Endothelial cell (in vitro differentiated cells): Measurements from ENCODE around the gene ABAT. TPM values are rescaled to one million over a fixed set of nuclear protein-coding genes. Genes with fewer than 3 reads are reported as not detected.

Experiments
- DNase-seq: peaks from one replicate; pipeline ENCODE4 v3.0.0; 2021; ENCODE audit warnings: low spot score
- H3K27ac Mint-ChIP-seq: one replicate; pipeline ENCODE4 v1.8.0; 2021; ENCODE audit warnings: mixed read lengths, inconsistent platforms; ENCODE audit not compliant: unreplicated experiment
- H3K27me3 Mint-ChIP-seq: one replicate; pipeline ENCODE4 v1.8.0; 2021; ENCODE audit warnings: mild to moderate bottlenecking, moderate library complexity, mixed read lengths, inconsistent platforms; ENCODE audit not compliant: unreplicated experiment
- H3K36me3 Mint-ChIP-seq: one replicate; pipeline ENCODE4 v1.8.0; 2021; ENCODE audit warnings: mild to moderate bottlenecking, low read depth, mixed read lengths, inconsistent platforms; ENCODE audit not compliant: unreplicated experiment
- H3K4me1 Mint-ChIP-seq: one replicate; pipeline ENCODE4 v1.8.0; 2021; ENCODE audit warnings: mild to moderate bottlenecking, mixed read lengths, inconsistent platforms; ENCODE audit not compliant: unreplicated experiment
- H3K4me3 Mint-ChIP-seq: one replicate; pipeline ENCODE4 v1.8.0; 2021; ENCODE audit warnings: mild to moderate bottlenecking, mixed read lengths, inconsistent platforms; ENCODE audit not compliant: unreplicated experiment
- H3K9me3 Mint-ChIP-seq: one replicate; pipeline ENCODE4 v1.8.0; 2021; ENCODE audit warnings: mixed read lengths, inconsistent platforms; ENCODE audit not compliant: unreplicated experiment
- CTCF ChIP-seq: fragments of 200-600 bp; sonication (generic); IDR thresholded peaks from one replicate; pipeline ENCODE4 v1.5.0; 2021; ENCODE audit warnings: antibody characterized with exemption; ENCODE audit not compliant: unreplicated experiment
- total RNA-seq: library from RNA; stranded (reverse); fragmentation: NEBNext Ultra II Directional; extraction: Animal tissue kit (Norgen Biotek cat#: 25700); gene quantifications from one replicate; pipeline ENCODE4 v1.2.1, GENCODE V29; 2021; ENCODE audit not compliant: unreplicated experiment

Gene ABAT
- total RNA-seq, 1 donor from 2014 or later = 1.6 TPM

GRCh38 chr16:8735574-8735973 is 61.2 kb downstream of the ABAT start:
- no peak for TF ChIP-seq CTCF
- Mint-ChIP-seq H3K27ac (no peak overlapping the region), H3K9me3 (peaks cover 7% of the 10 kb centered on the region), H3K27me3 (peaks cover 3% of the 10 kb centered on the region), H3K4me1 (no peaks in the 10 kb centered on the region), H3K36me3 (no peaks in the 10 kb centered on the region), H3K4me3 (no peak overlapping the region)
- no peak for DNase-seq

GRCh38 chr16:8736123-8736668 is 61.8 kb downstream of the ABAT start:
- Mint-ChIP-seq H3K4me1 (no peaks in the 10 kb centered on the region), H3K9me3 (peaks cover 7% of the 10 kb centered on the region), H3K36me3 (no peaks in the 10 kb centered on the region), H3K27me3 (peaks cover 3% of the 10 kb centered on the region), H3K27ac (no peak overlapping the region), H3K4me3 (no peak overlapping the region)
- DNase-seq = no peak
- no peak for TF ChIP-seq CTCF

- H3K27me3 Mint-ChIP-seq = peaks cover 5% of the 10 kb centered on the region
- H3K9me3 Mint-ChIP-seq = peaks cover under 1% of the 10 kb centered on the region
- H3K4me1 Mint-ChIP-seq = no peaks in the 10 kb centered on the region
- no peak overlapping the region for H3K4me3 Mint-ChIP-seq
- no peaks in the 10 kb centered on the region for H3K36me3 Mint-ChIP-seq
- no peak for DNase-seq
- no peak overlapping the region for H3K27ac Mint-ChIP-seq
- no peak for TF ChIP-seq CTCF
These were observed 64.7 kb downstream of the ABAT start for GRCh38 chr16:8739151-8739550.

GRCh38 chr16:8739989-8740704 is 65.7 kb downstream of the ABAT start:
- Mint-ChIP-seq H3K27me3 (peaks cover 5% of the 10 kb centered on the region), H3K4me1 (no peaks in the 10 kb centered on the region), H3K9me3 (no peaks in the 10 kb centered on the region), H3K36me3 (no peaks in the 10 kb centered on the region), H3K27ac (no peak overlapping the region), H3K4me3 (no peak overlapping the region)
- no peak for TF ChIP-seq CTCF
- DNase-seq = no peak

GRCh38 chr16:8740775-8741355 is 66.4 kb downstream of the ABAT start:
- no peak for DNase-seq
- Mint-ChIP-seq H3K27me3 (peaks cover 5% of the 10 kb centered on the region), H3K27ac (no peak overlapping the region), H3K9me3 (no peaks in the 10 kb centered on the region), H3K4me3 (no peak overlapping the region), H3K36me3 (no peaks in the 10 kb centered on the region), H3K4me1 (no peaks in the 10 kb centered on the region)
- TF ChIP-seq CTCF = no peak
